ENCODE results near the gene SMIM44.

Gene SMIM44

GRCh38 chr19:3433313-3433712 is 49.9 kb downstream of the SMIM44 start:
- no peak overlapping the region for H3K27ac ChIP-seq
- H3K9me3 ChIP-seq, result no peaks in the 10 kb centered on the region
- no peak overlapping the region for H3K4me3 ChIP-seq (ENCODE audit: low read depth in 1 of 2, low read length in 1 of 2)
- H3K4me1 ChIP-seq (ENCODE audit: control insufficient read depth in 1 of 2, insufficient read depth in 1 of 2, low read depth in 1 of 2, low read length in 1 of 2), result peaks cover 27 to 33% of the 10 kb centered on the region in 2 experiments
- peaks cover 42% of the 10 kb centered on the region for H3K36me3 ChIP-seq
- no peaks in the 10 kb centered on the region for H3K27me3 ChIP-seq
- TF ChIP-seq CTCF (IDR thresholded peaks at IDR 0.05), result no peak
